ENCODE results near the gene SUB1.

SUB1 gene

GRCh38 chr5:32559921-32560320, 25.4 kb upstream of the SUB1 start:
- no peak for DNase-seq (ENCODE audit: low read depth in 1 of 2, low spot score in 1 of 2)
- H3K4me3 ChIP-seq (replicated peaks; ENCODE audit: insufficient read depth, low read length), result no peak overlapping the region
- H3K27ac ChIP-seq (replicated peaks), result no peak overlapping the region
- TF ChIP-seq SPI1 (IDR thresholded peaks at IDR 0.05; ENCODE audit: borderline replicate concordance, low read depth) (no peak), GABPA (IDR thresholded peaks at IDR 0.05; ENCODE audit: low read depth) (no peak), CTCF (IDR thresholded peaks at IDR 0.05; ENCODE audit: insufficient read depth, low read length) (no peak), REST (IDR thresholded peaks at IDR 0.05; ENCODE audit: insufficient replicate concordance, low read depth) (no peak), POLR2AphosphoS5 (IDR thresholded peaks at IDR 0.05; ENCODE audit: low read depth) (no peak)
- H3K27me3 ChIP-seq (ENCODE audit: insufficient read depth, poor library complexity, severe bottlenecking), result no peaks in the 10 kb centered on the region

GRCh38 chr5:32562056-32562455, 23.3 kb upstream of the SUB1 start:
- DNase-seq (ENCODE audit: low read depth in 1 of 2, low spot score in 1 of 2), result no peak
- no peak for TF ChIP-seq CTCF (IDR thresholded peaks at IDR 0.05; ENCODE audit: insufficient read depth, low read length)
- TF ChIP-seq REST (IDR thresholded peaks at IDR 0.05; ENCODE audit: insufficient replicate concordance, low read depth), result no peak
- no peak for TF ChIP-seq POLR2AphosphoS5 (IDR thresholded peaks at IDR 0.05; ENCODE audit: low read depth)
- no peak for TF ChIP-seq SPI1 (IDR thresholded peaks at IDR 0.05; ENCODE audit: borderline replicate concordance, low read depth)
- TF ChIP-seq GABPA (IDR thresholded peaks at IDR 0.05; ENCODE audit: low read depth), result no peak
- Histone ChIP-seq H3K27ac (replicated peaks) (no peak overlapping the region), H3K4me3 (replicated peaks; ENCODE audit: insufficient read depth, low read length) (no peak overlapping the region), H3K27me3 (ENCODE audit: insufficient read depth, poor library complexity, severe bottlenecking) (no peaks in the 10 kb centered on the region)

GRCh38 chr5:32562843-32563242, 22.5 kb upstream of the SUB1 start:
- TF ChIP-seq REST (IDR thresholded peaks at IDR 0.05; ENCODE audit: insufficient replicate concordance, low read depth) (no peak), GABPA (IDR thresholded peaks at IDR 0.05; ENCODE audit: low read depth) (no peak), CTCF (IDR thresholded peaks at IDR 0.05; ENCODE audit: insufficient read depth, low read length) (no peak), SPI1 (IDR thresholded peaks at IDR 0.05; ENCODE audit: borderline replicate concordance, low read depth) (no peak), POLR2AphosphoS5 (IDR thresholded peaks at IDR 0.05; ENCODE audit: low read depth) (no peak)
- no peak overlapping the region for H3K27ac ChIP-seq (replicated peaks)
- no peaks in the 10 kb centered on the region for H3K27me3 ChIP-seq (ENCODE audit: insufficient read depth, poor library complexity, severe bottlenecking)
- no peak for DNase-seq (ENCODE audit: low read depth in 1 of 2, low spot score in 1 of 2)
- H3K4me3 ChIP-seq (replicated peaks; ENCODE audit: insufficient read depth, low read length), result no peak overlapping the region
